Common myeloid progenitor, CD34-positive (primary cell): ENCODE measurements around the gene PROX2.

ENCODE experiments used
- CTCF ChIA-PET: fragments of 350-600 bp; sonication (Branson Sonifier 250); formaldehyde crosslinking; loops from one replicate; lab custom pipeline; 2021; ENCODE audit warnings: antibody characterized with exemption; lab: Charles Lee
- POLR2A ChIA-PET: fragments of 350-600 bp; sonication (Branson Sonifier 250); formaldehyde crosslinking; loops from one replicate; lab custom pipeline; 2021; ENCODE audit warnings: antibody characterized with exemption; lab: Charles Lee
- DNase-seq, 3 donors: peaks; one replicate each; pipeline versions ENCODE4 v3.0.0 to v3.0.0-alpha.2; 2013
- H3K27ac ChIP-seq, 2 experiments: 1 replicate in 1 of 2; 2 replicates in 1 of 2; pipeline ENCODE4 v1.7.0; 2013; ENCODE audit warnings: inconsistent platforms in 2 of 2, low read length in 2 of 2, mild to moderate bottlenecking in 2 of 2, low read depth in 1 of 2, moderate library complexity in 1 of 2; ENCODE audit not compliant: severe bottlenecking in 2 of 2, insufficient read depth in 1 of 2, poor library complexity in 1 of 2
- H3K27me3 ChIP-seq, 5 experiments: replicated peaks in 2 of 5; 1 replicate in 3 of 5; 2 replicates in 2 of 5; pipeline versions ENCODE4 v1.6.1 to v1.7.0; 2013; ENCODE audit warnings: low read length in 4 of 5, mild to moderate bottlenecking in 2 of 5, moderate library complexity in 2 of 5, inconsistent platforms in 1 of 5; ENCODE audit not compliant: insufficient read depth in 5 of 5, control insufficient read depth in 4 of 5
- H3K36me3 ChIP-seq, 4 experiments: 1 replicate in 2 of 4; 2 replicates in 2 of 4; pipeline versions ENCODE4 v1.6.1 to v1.7.0; 2013; ENCODE audit warnings: low read length in 3 of 4, control low read depth in 1 of 4, mild to moderate bottlenecking in 1 of 4; ENCODE audit not compliant: control insufficient read depth in 4 of 4, insufficient read depth in 4 of 4
- H3K4me1 ChIP-seq, 4 experiments: 1 replicate in 3 of 4; 2 replicates in 1 of 4; pipeline versions ENCODE4 v1.6.1 to v1.7.1; 2013; ENCODE audit warnings: low read length in 3 of 4, mild to moderate bottlenecking in 3 of 4, control low read depth in 1 of 4, inconsistent platforms in 1 of 4, moderate library complexity in 1 of 4; ENCODE audit not compliant: control insufficient read depth in 4 of 4, insufficient read depth in 4 of 4; ENCODE audit errors: control extremely low read depth in 1 of 4
- H3K4me3 ChIP-seq, 7 experiments: 1 replicate in 4 of 7; 2 replicates in 3 of 7; pipeline versions ENCODE4 v1.5.1 to v1.7.0; 2013; ENCODE audit warnings: mild to moderate bottlenecking in 7 of 7, low read length in 6 of 7, moderate library complexity in 6 of 7, inconsistent platforms in 2 of 7, low read depth in 2 of 7, control low read depth in 1 of 7; ENCODE audit not compliant: insufficient read depth in 4 of 7, control insufficient read depth in 1 of 7; ENCODE audit errors: extremely low read depth in 1 of 7
- H3K9me3 ChIP-seq, 5 experiments: 1 replicate in 4 of 5; 2 replicates in 1 of 5; pipeline versions ENCODE4 v1.6.1 to v1.7.1; 2013; ENCODE audit warnings: low read length in 4 of 5, mild to moderate bottlenecking in 2 of 5, inconsistent platforms in 1 of 5, low read depth in 1 of 5, moderate library complexity in 1 of 5; ENCODE audit not compliant: control insufficient read depth in 4 of 5, insufficient read depth in 2 of 5; ENCODE audit errors: control extremely low read depth in 1 of 5
- WGBS: methylation state at CpG from one replicate; pipeline ENCODE4 v1.1.5; 2013; ENCODE audit not compliant: insufficient coverage; 5-methylcytosine and 5-hydroxymethylcytosine counted together

The PROX2 gene

GRCh38 chr14:74829251-74829650 lies 46.7 kb downstream of the PROX2 start:
- POLR2A ChIA-PET: no interaction called here
- no peak for DNase-seq

GRCh38 chr14:74826574-74826973 lies 49.4 kb downstream of the PROX2 start:
- Histone ChIP-seq H3K27ac (no peak overlapping the region), H3K9me3 (no peaks in the 10 kb centered on the region), H3K4me1 (peaks cover 0 to 5% (median 0%) of the 10 kb centered on the region in 4 experiments), H3K36me3 (peaks cover 10 to 49% (median 34%) of the 10 kb centered on the region in 4 experiments), H3K4me3 (no peak overlapping the region), H3K27me3 (no peaks in the 10 kb centered on the region)
- DNase-seq: no peak
- CTCF ChIA-PET: interaction anchor here (0.6 kb wide), 1 partner anchor 887 kb away, joined by 4 read pairs; no protein-coding TSS in a partner anchor
- POLR2A ChIA-PET: no interaction called here

More at GRCh38 chr14:74829251-74829650, 46.7 kb downstream of the PROX2 start:
- no peak overlapping the region for H3K27ac ChIP-seq
- peaks cover 8 to 46% (median 31%) of the 10 kb centered on the region in 4 experiments for H3K36me3 ChIP-seq
- no peak overlapping the region for H3K4me3 ChIP-seq
- no peaks in the 10 kb centered on the region for H3K9me3 ChIP-seq
- CTCF ChIA-PET: no interaction called here
- no peaks in the 10 kb centered on the region for H3K27me3 ChIP-seq
- H3K4me1 ChIP-seq: peaks cover 0 to 5% (median 0%) of the 10 kb centered on the region in 4 experiments
- 97% methylated on average over 3 of the region's 5 CpGs for WGBS
